ENCODE data around the gene PPFIA1. TPM values are rescaled to one million over a fixed set of nuclear protein-coding genes. Genes with fewer than 3 reads are reported as not detected.

PPFIA1 gene
- total RNA-seq, 1 donor from 2014 or later = 54.1 TPM

DNA sequence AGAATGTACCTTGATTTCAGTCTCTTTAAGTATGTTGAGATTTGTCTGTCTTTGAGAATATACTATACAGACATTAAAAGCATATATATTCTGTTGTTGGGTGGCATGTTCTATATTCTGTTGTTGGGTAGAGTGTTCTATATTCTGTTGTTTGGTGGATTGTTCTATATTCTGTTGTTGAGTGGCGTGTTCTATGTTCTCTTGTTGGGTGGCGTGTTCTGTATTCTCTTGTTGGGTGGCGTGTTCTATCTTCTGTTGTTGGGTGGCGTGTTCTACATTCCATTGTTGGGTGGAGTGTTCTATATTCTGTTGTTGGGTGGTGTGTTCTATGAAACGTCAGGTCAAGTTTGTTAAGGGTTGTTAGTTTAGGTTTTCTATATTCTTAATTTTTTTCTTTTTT lies 100.8 kb downstream of the PPFIA1 start:
- Mint-ChIP-seq H3K4me3 (no peak overlapping the region), H3K36me3 (ENCODE audit: low read depth) (peaks cover 40% of the 10 kb centered on the region), H3K9me3 (peaks cover 5% of the 10 kb centered on the region), H3K27ac (ENCODE audit: unreplicated experiment) (no peak overlapping the region), H3K4me1 (no peaks in the 10 kb centered on the region), H3K27me3 (ENCODE audit: low read depth) (no peaks in the 10 kb centered on the region)
- TF ChIP-seq, protein P1, sequence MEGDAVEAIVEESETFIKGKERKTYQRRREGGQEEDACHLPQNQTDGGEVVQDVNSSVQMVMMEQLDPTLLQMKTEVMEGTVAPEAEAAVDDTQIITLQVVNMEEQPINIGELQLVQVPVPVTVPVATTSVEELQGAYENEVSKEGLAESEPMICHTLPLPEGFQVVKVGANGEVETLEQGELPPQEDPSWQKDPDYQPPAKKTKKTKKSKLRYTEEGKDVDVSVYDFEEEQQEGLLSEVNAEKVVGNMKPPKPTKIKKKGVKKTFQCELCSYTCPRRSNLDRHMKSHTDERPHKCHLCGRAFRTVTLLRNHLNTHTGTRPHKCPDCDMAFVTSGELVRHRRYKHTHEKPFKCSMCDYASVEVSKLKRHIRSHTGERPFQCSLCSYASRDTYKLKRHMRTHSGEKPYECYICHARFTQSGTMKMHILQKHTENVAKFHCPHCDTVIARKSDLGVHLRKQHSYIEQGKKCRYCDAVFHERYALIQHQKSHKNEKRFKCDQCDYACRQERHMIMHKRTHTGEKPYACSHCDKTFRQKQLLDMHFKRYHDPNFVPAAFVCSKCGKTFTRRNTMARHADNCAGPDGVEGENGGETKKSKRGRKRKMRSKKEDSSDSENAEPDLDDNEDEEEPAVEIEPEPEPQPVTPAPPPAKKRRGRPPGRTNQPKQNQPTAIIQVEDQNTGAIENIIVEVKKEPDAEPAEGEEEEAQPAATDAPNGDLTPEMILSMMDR (conservative IDR thresholded peaks at IDR 0.05) = no peak
- no peak for DNase-seq (ENCODE audit: low read depth, low spot score)

DNA sequence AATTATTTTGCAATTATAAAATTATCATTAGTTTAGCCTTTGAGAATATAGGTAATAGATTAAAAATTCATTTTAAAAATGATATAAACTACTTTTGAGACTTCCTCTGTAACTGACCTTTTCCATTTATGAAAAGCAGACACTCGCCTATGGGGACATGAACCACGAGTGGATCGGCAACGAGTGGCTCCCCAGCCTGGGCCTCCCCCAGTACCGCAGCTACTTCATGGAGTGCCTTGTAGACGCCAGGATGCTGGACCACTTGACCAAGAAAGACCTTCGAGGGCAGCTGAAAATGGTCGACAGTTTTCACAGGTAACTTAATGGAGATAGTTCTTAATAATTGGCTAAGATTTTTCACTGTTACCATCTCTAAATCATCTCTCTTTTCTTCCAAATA lies 101.6 kb downstream of the PPFIA1 start:
- peaks cover 39% of the 10 kb centered on the region for H3K36me3 Mint-ChIP-seq (ENCODE audit: low read depth)

DNA sequence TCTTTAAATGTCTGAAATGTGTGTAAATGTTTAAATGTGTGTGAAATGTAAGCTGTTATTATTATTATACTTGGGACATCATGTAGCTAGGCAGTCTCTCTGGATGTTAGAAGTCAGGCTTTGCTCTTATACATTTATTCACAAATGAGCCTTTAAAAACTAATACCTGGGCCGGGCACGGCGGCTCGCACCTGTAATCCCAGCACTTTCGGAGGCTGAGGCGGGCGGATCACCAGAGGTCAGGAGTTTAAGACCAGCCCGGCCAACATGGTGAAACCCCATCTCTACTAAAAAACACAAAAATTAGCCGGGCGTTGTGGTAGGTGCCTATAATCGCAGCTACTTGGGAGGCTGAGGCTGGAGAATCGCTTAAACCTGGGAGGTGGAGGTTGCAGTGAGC lies 106.1 kb downstream of the PPFIA1 start:
- Mint-ChIP-seq H3K36me3 (ENCODE audit: low read depth) (peaks cover 31% of the 10 kb centered on the region), H3K9me3 (no peaks in the 10 kb centered on the region), H3K4me3 (no peak overlapping the region), H3K4me1 (no peaks in the 10 kb centered on the region), H3K27ac (ENCODE audit: unreplicated experiment) (peak overlapping the region; percentile 35), H3K27me3 (ENCODE audit: low read depth) (no peaks in the 10 kb centered on the region)
- TF ChIP-seq, protein P1 (conservative IDR thresholded peaks at IDR 0.05) = no peak
- DNase-seq (ENCODE audit: low read depth, low spot score) = no peak

More for the DNA sequence above, 101.6 kb downstream of the PPFIA1 start:
- Mint-ChIP-seq H3K4me3 (no peak overlapping the region), H3K4me1 (no peaks in the 10 kb centered on the region), H3K27ac (ENCODE audit: unreplicated experiment) (no peak overlapping the region), H3K9me3 (peaks cover 5% of the 10 kb centered on the region), H3K27me3 (ENCODE audit: low read depth) (no peaks in the 10 kb centered on the region)
- no peak for DNase-seq (ENCODE audit: low read depth, low spot score)
- TF ChIP-seq, protein P1 (conservative IDR thresholded peaks at IDR 0.05) = no peak

DNA sequence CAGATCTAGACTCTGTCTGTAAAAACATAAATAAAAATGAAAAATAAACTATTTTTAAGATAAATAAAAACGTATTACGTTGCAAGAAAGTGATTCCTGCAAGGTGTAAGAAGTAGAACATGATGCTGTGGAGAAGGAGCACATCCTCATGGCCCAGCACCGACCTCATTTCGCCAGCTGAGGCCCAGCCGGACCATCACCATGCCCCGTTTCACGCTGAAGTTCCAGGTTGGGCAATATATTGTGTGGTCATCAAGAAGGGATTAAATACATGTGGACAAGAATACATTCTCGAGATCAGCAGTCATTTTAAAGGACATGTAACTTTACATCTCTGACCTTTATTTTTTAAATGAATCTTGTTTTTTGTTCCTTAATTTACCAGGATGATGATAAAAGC lies 107.2 kb downstream of the PPFIA1 start:
- no peaks in the 10 kb centered on the region for H3K4me1 Mint-ChIP-seq
- no peak overlapping the region for H3K27ac Mint-ChIP-seq (ENCODE audit: unreplicated experiment)
- no peak for DNase-seq (ENCODE audit: low read depth, low spot score)
- no peaks in the 10 kb centered on the region for H3K27me3 Mint-ChIP-seq (ENCODE audit: low read depth)
- H3K4me3 Mint-ChIP-seq = no peak overlapping the region
- no peaks in the 10 kb centered on the region for H3K9me3 Mint-ChIP-seq
- H3K36me3 Mint-ChIP-seq (ENCODE audit: low read depth) = peaks cover 24% of the 10 kb centered on the region
- TF ChIP-seq, protein P1 (conservative IDR thresholded peaks at IDR 0.05) = no peak

DNA sequence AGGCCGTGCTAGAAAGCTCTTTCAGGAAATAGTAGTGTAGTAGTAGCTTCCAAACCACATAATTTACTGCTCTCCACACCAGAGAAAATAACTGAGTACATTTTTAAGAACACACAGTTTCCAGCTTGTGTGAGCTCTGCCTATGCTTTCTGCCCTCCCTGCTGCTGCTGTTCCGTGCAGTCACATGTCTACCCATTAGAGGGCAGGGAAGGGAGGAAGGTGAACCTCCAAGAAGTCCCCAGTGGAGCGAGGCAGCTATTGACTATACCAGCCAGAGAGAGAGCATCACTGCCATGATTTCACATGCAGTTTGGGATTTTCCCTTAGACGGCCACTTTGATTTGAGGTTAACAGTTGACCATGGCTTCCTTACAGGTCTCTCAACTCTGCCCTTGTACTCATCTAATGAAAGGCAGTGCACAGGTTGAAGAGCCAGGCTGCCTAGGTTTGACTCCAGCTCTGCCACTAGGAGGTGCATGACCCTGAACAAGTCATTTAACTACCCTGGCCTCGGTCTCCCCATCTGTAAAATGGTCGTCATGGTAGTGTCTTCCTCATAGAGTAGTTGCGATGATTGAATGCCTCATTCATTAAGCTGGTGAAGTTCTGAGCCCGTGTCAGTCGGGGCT lies 108.1 kb downstream of the PPFIA1 start:
- no peak for DNase-seq (ENCODE audit: low read depth, low spot score)
- no peaks in the 10 kb centered on the region for H3K4me1 Mint-ChIP-seq
- no peaks in the 10 kb centered on the region for H3K9me3 Mint-ChIP-seq
- no peaks in the 10 kb centered on the region for H3K27me3 Mint-ChIP-seq (ENCODE audit: low read depth)
- TF ChIP-seq, protein P1 (conservative IDR thresholded peaks at IDR 0.05) = peak; percentile 10
- no peak overlapping the region for H3K27ac Mint-ChIP-seq (ENCODE audit: unreplicated experiment)
- H3K36me3 Mint-ChIP-seq (ENCODE audit: low read depth) = peaks cover 17% of the 10 kb centered on the region
- H3K4me3 Mint-ChIP-seq = no peak overlapping the region
